MG63 (cell line): ENCODE measurements around the gene MS4A18. TPM values are rescaled to one million over a fixed set of nuclear protein-coding genes. Genes with fewer than 3 reads are reported as not detected.
"Not testable (repeated sequence)": the region's sequence is repeated elsewhere in the genome, so short reads cannot be mapped to it uniquely, and the experiment has no call there.

ENCODE experiments used
- DNase-seq: peaks from one replicate; pipeline ENCODE4 v3.0.0-alpha.2; 2020
- H3K27me3 ChIP-seq: fragments of 250-450 bp; sonication (Bioruptor Pico); 2 replicates; pipeline ENCODE4 v1.5.1; 2020; ENCODE audit warnings: mild to moderate bottlenecking, moderate library complexity
- H3K36me3 ChIP-seq: fragments of 250-450 bp; sonication (Bioruptor Pico); 2 replicates; pipeline ENCODE4 v1.5.1; 2020; ENCODE audit warnings: mild to moderate bottlenecking, moderate library complexity
- H3K4me3 ChIP-seq: fragments of 250-450 bp; sonication (Bioruptor Pico); 2 replicates; pipeline ENCODE4 v1.5.1; 2020; ENCODE audit warnings: mild to moderate bottlenecking, moderate library complexity
- H3K9me3 ChIP-seq: fragments of 250-450 bp; sonication (Bioruptor Pico); 2 replicates; pipeline ENCODE4 v1.5.1; 2020; ENCODE audit warnings: mild to moderate bottlenecking, moderate library complexity
- total RNA-seq: library from RNA; depleted of rRNA; stranded (reverse); fragments of >200 nt; shearing (Covaris generic); gene quantifications from 2 replicates; pipeline ENCODE4 v1.2.3, GENCODE V29; 2014; ENCODE audit warnings: low replicate concordance

The MS4A18 gene
- total RNA-seq, 1 experiment from 2014 or later, result not detected

DNA sequence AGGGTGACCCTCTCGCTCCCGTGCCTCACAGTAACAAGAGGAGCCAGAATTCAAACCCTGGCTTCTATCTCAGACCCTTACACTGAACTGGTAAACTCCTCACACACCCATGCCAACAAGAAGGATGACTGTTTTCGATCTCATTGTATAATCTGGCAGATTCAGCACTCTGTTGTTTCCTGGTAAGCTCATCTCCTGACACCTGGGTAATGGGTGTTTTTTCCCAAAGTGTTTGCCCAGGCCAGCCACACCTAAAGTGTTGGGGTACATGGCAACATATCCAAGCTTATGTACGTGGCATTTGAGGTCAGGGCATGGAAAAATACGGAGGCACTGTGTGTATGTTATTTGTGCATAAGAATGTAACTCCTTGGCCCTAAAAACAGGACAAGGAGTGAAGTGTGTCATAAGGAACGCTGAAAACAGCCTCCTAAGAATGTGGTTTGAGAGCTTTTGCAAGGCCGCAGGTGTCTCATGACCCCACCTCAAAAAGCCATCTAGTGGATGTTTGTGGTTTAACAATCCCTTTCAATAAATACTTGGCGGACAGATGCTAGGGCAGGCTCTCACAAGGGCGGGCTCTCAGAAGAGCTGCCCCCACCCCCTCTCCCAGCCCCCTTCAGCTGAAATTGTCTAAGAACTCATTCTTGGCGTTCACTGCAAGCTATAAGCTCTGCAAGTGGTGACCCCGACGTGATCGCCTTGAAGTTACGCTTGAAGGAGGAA, 31.9 kb downstream of the MS4A18 start, which contains the start of gene MS4A15:
Gene MS4A15, plus strand, starts transcription at position 561 of the 726 bp plus-strand sequence. CDS start 6,867 bp downstream, outside the sequence.
- H3K36me3 ChIP-seq, result no peaks in the 10 kb centered on the region
- H3K9me3 ChIP-seq, result no peaks in the 10 kb centered on the region
- no peak within 1 kb of the TSS for H3K4me3 ChIP-seq
- H3K27me3 ChIP-seq, result peaks cover 9% of the 10 kb centered on the region
- DNase-seq, result no peak

GRCh38 chr11:60757231-60757800, 32.8 kb downstream of the MS4A18 start:
- peaks cover 9% of the 10 kb centered on the region for H3K27me3 ChIP-seq
- H3K4me3 ChIP-seq, result no peak overlapping the region
- no peak for DNase-seq
- no peaks in the 10 kb centered on the region for H3K9me3 ChIP-seq
- H3K36me3 ChIP-seq, result no peaks in the 10 kb centered on the region

- not testable (repeated sequence) for H3K27me3 ChIP-seq, DNase-seq, H3K4me3 ChIP-seq
Observed at GRCh38 chr11:60758671-60759070, 34.2 kb downstream of the MS4A18 start.

GRCh38 chr11:60759438-60760225, 35.1 kb downstream of the MS4A18 start:
- not testable (repeated sequence) for H3K9me3 ChIP-seq, H3K4me3 ChIP-seq, H3K36me3 ChIP-seq, H3K27me3 ChIP-seq, DNase-seq

More at GRCh38 chr11:60758671-60759070, 34.2 kb downstream of the MS4A18 start:
- H3K36me3 ChIP-seq, H3K9me3 ChIP-seq: not testable (repeated sequence)

- no peak for DNase-seq
- Histone ChIP-seq H3K9me3 (no peaks in the 10 kb centered on the region), H3K4me3 (no peak overlapping the region), H3K36me3 (no peaks in the 10 kb centered on the region), H3K27me3 (peaks cover 4% of the 10 kb centered on the region)
Observed at GRCh38 chr11:60761436-60762190, 37.1 kb downstream of the MS4A18 start.

DNA sequence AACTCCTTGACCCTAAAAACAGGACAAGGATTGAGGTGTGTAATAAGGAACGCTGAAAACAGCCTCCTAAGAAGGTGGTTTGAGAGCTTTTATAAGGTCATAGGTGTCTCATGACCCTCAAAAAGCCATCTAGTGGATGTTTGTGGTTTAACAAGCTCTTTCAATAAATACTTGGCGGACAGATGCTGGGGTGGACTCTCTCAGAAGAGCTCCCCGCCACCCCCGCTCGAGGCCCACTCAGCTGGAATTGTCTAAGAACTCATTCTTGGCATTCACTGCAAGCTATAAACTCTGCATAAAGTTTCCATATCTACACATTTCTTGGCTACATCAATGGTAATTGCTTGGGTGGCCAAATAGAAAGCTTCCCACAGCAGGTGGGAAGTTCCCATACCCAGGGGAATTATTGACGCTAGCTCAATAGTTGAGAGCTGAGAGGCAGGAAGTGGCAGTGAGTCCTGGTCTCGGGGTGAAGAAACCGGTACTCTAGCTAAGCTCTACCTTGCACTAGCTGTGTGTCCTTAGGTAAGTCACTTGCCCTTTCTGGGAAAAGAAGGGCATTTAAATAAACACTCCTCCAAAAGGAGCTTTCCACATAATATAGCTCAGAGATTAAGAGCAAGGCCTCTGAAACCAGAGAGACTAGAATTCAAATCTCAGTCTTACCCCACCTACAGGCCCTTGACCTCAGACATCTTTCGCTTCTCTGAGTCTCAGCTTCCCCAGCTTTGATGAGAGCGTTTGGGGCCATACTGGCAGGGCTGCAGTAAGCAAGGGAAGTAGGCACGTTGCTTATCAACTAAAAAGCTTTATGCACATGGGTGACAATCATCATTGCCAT, 38.6 kb downstream of the MS4A18 start:
- DNase-seq, result no peak
- H3K27me3 ChIP-seq, result no peaks in the 10 kb centered on the region
- no peaks in the 10 kb centered on the region for H3K36me3 ChIP-seq
- no peaks in the 10 kb centered on the region for H3K9me3 ChIP-seq
- H3K4me3 ChIP-seq, result no peak overlapping the region

DNA sequence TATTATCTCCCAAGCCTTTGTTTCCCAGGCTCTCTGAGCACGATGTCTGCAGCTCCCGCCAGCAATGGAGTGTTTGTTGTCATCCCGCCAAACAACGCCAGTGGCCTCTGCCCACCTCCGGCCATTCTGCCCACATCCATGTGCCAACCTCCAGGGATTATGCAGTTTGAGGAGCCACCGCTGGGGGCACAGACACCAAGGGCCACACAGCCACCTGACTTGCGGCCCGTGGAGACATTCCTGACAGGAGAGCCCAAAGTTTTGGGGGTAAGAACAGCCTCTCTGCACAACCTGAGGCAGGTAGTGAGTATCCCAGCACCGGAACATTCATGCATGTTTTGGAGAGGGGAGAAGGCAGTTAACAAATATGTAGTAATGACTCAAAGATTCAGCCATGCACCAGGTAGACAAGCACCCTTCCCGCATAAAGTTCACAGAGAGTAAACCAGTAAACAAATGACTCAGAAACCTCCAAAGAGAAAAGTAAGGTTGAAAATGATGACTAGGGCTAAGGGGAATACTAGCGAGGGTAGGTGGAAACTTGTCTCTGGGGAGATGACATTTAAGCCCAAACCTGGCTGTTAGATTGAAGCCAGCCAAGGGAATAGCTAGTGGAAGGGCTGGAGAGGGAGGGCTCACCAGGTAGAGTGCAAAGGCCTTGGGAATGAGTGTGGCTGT, 39.3 kb downstream of the MS4A18 start:
- Histone ChIP-seq H3K27me3 (no peaks in the 10 kb centered on the region), H3K9me3 (no peaks in the 10 kb centered on the region), H3K36me3 (no peaks in the 10 kb centered on the region), H3K4me3 (no peak overlapping the region)
- no peak for DNase-seq

DNA sequence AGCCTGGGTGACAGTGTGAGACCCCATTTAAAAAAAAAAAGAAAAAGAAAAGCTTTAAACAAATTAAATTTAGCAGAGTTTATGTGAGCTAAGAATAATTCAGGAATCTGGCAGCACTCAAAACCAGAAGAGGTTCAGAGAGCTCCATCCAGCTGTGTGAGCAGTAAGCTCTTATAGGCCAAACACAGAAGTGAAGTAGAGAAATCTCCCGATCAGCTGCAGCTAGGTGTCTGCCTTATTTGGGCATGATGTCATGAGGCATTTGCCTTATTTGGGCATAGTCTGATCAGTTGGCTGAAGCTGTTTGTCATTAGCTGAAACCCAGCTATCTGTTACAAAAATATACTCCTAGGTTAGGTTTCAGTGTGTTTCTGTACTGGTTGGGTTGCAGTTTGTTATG, 40.4 kb downstream of the MS4A18 start:
- H3K27me3 ChIP-seq, result no peaks in the 10 kb centered on the region
- H3K36me3 ChIP-seq, result no peaks in the 10 kb centered on the region
- no peak overlapping the region for H3K4me3 ChIP-seq

GRCh38 chr11:60765355-60765754, 40.8 kb downstream of the MS4A18 start:
- Histone ChIP-seq H3K27me3 (no peaks in the 10 kb centered on the region), H3K36me3 (no peaks in the 10 kb centered on the region), H3K9me3 (no peaks in the 10 kb centered on the region), H3K4me3 (no peak overlapping the region)
- no peak for DNase-seq

More for the DNA sequence above, 40.4 kb downstream of the MS4A18 start:
- no peaks in the 10 kb centered on the region for H3K9me3 ChIP-seq
- DNase-seq, result no peak

DNA sequence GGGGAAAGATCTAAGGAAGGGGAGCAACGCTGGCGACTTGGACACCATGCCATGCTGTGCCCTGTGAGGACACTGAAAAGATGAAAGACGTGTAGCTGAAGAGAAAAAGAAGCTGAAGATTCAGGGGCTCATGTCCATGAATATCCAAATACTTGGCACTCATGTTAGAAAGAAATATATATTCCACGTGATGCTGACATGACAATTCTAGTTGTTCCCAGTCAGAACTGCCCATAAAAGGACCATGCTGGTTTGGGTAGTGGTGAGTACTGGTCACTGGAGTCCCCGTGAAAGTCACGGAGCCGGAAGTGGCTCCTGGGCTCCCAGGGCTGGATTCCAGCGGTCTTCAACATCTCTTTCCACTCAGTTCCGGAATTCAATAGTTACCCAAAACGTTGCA, 42.0 kb downstream of the MS4A18 start:
- H3K4me3 ChIP-seq, result no peak overlapping the region
- no peak for DNase-seq
- no peaks in the 10 kb centered on the region for H3K36me3 ChIP-seq
- no peaks in the 10 kb centered on the region for H3K27me3 ChIP-seq
- no peaks in the 10 kb centered on the region for H3K9me3 ChIP-seq

- Histone ChIP-seq H3K9me3 (no peaks in the 10 kb centered on the region), H3K36me3 (no peaks in the 10 kb centered on the region), H3K27me3 (no peaks in the 10 kb centered on the region), H3K4me3 (0 out of 2 replicates have a peak overlapping the region, but pooled peaks have one; percentile 11)
- DNase-seq, result peak; percentile 38
Observed at GRCh38 chr11:60767388-60767811, 42.9 kb downstream of the MS4A18 start.

DNA sequence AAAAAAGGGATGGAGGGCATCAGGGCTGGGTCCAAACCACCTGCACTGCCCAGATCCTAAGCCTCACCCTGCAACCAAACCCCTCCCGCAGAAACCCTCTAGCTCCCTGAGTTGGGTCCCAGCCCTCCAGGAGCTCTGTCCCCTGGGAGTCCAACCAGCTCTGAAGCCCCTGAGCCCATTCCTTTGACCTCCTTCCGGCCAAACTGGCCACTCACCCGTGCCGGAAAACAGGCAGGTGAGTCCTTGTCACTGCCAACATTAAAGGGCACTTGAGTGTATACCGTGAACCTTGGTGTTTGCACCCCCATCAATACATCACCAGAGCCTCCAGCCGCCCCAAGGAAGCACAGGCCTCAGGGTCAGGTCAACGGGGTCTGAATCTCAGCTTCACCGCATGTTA, 43.7 kb downstream of the MS4A18 start:
- Histone ChIP-seq H3K4me3 (no peak overlapping the region), H3K36me3 (no peaks in the 10 kb centered on the region), H3K9me3 (no peaks in the 10 kb centered on the region), H3K27me3 (no peaks in the 10 kb centered on the region)
- DNase-seq, result no peak

DNA sequence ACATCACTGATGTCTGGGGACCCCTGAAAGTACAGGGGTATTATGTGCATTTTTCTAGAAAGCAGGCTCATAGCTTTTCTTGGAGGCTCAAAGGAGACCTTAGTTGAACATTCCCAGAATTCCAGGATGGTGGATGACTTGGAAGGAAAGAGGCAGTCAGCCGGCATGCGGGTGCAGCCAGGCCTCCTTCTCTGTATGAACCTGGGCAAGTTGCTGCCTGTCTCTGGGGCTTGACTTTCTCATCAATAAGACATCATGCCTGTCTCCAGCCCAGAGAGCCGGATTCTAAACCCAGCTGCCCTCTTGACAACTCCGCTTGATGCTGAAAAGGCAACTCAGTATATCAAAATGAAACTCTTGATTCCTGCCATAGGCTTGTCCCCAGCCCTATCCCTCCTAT, 44.8 kb downstream of the MS4A18 start:
- no peaks in the 10 kb centered on the region for H3K27me3 ChIP-seq
- H3K36me3 ChIP-seq, result no peaks in the 10 kb centered on the region
- no peaks in the 10 kb centered on the region for H3K9me3 ChIP-seq
- no peak for DNase-seq
- no peak overlapping the region for H3K4me3 ChIP-seq

DNA sequence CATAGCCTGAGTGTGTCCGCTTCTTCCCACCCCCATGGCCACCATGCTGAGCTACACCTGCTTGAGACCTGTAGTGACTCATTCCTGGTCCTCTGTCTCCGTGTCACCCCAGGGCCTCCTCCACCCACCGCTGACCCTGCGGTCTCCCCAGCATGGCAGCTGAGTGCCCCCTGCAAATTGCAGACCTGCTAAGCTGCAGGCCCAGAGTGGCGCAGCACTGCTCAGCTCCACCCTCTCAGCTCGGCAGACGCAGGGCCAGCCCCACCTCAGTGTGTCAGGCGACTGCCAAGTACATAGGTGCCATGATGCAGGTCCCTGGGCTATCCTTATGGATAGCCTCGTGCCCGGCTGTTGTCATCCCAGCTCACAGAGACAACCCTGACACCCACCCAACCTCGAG, 45.3 kb downstream of the MS4A18 start:
- Histone ChIP-seq H3K27me3 (no peaks in the 10 kb centered on the region), H3K9me3 (no peaks in the 10 kb centered on the region), H3K36me3 (no peaks in the 10 kb centered on the region), H3K4me3 (no peak overlapping the region)
- DNase-seq, result no peak

DNA sequence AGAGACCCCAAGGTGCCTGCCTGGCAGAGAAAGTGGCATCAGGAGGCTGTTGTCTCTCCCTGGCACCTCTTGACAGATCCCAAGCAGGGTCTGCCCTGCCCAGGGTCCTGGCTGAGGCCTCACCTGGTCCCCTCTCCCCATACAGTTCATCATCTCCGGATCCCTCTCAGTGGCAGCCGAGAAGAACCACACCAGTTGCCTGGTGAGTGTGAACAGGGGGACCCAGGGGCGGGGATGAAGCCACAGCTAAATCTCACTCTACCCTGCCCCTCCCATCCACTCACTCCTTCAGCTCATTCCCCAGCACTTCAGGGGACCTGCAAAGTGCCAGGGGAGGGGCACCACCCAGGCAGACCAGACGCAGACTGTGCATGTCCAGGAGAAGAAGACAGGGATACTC, 46.6 kb downstream of the MS4A18 start:
- DNase-seq, result no peak

More for the DNA sequence above, 46.6 kb downstream of the MS4A18 start:
- Histone ChIP-seq H3K27me3 (no peaks in the 10 kb centered on the region), H3K4me3 (no peak overlapping the region), H3K36me3 (no peaks in the 10 kb centered on the region), H3K9me3 (no peaks in the 10 kb centered on the region)
